Gastrocnemius medialis (tissue), 4 donors: ENCODE results near the gene GRAMD2B. TPM values are rescaled to one million over a fixed set of nuclear protein-coding genes. Genes with fewer than 3 reads are reported as not detected.

ENCODE experiments used
- ATAC-seq, 2 donors: fragments of 150-250 bp; one replicate each; pipeline ENCODE4 v1.9.1; 2016
- DNase-seq, 2 donors: peaks; one replicate each; pipeline ENCODE4 v3.0.0-alpha.2; 2019
- H3K27ac ChIP-seq, 4 donors: fragments of 200-600 bp; sonication (generic); 1 replicate in 1 of 4; 2 replicates in 3 of 4; pipeline ENCODE4 v1.5.1; 2016 to 2018; ENCODE audit warnings: mild to moderate bottlenecking in 2 of 4, moderate library complexity in 1 of 4
- H3K27me3 ChIP-seq, 3 donors: fragments of 200-600 bp; sonication (generic) in 2 of 3; 1 replicate in 1 of 3; 2 replicates in 2 of 3; pipeline versions ENCODE4 v1.5.1 to v1.6.0; 2016 to 2019; ENCODE audit warnings: mild to moderate bottlenecking in 1 of 3, moderate library complexity in 1 of 3
- H3K36me3 ChIP-seq, 2 donors: fragments of 200-600 bp; sonication (generic) in 1 of 2; one replicate each; pipeline ENCODE4 v1.5.1; 2017 to 2018
- H3K4me1 ChIP-seq, 2 donors: fragments of 200-600 bp; sonication (generic) in 1 of 2; one replicate each; pipeline ENCODE4 v1.5.1; 2016 to 2017; ENCODE audit warnings: mild to moderate bottlenecking in 2 of 2
- H3K4me3 ChIP-seq, 4 donors: fragments of 200-600 bp; sonication (generic) in 3 of 4; 1 replicate in 1 of 4; 2 replicates in 3 of 4; pipeline ENCODE4 v1.5.1; 2016 to 2019; ENCODE audit warnings: mild to moderate bottlenecking in 2 of 4
- H3K9me3 ChIP-seq, 3 donors: fragments of 200-600 bp; sonication (generic) in 2 of 3; 1 replicate in 1 of 3; 2 replicates in 2 of 3; pipeline ENCODE4 v1.5.1; 2016 to 2019
- POLR2A ChIP-seq, 2 donors: fragments of 450-650 bp; IDR thresholded peaks; one replicate each; pipeline ENCODE4 v1.6.1; 2017; ENCODE audit warnings: antibody characterized with exemption in 2 of 2, mild to moderate bottlenecking in 2 of 2, moderate library complexity in 2 of 2
- in situ Hi-C, 4 donors: fragments of 200-750 bp; cut with MboI; loops; one replicate each; pipeline versions ENCODE4 v1.15.0 to v1.8.0; 2017; ENCODE audit warnings: low sequenced_read_pairs in 4 of 4
- intact Hi-C: fragments of 100-400 bp; cut with DNase I; formaldehyde crosslinking; loops from one replicate; pipeline ENCODE4 v1.15.1; 2023; ENCODE audit warnings: low total_unique reads
- total RNA-seq, 4 donors: library from RNA; depleted of rRNA; stranded (reverse); fragments of >200 nt; gene quantifications; one replicate each; pipeline versions ENCODE4 v1.1.0 to v1.2.3, GENCODE V29; 2016
- TF ChIP-seq, protein P1 (sequence below), 5 experiments: fragments of 450-650 bp in 3 of 5; fragments of 200-600 bp in 2 of 5; sonication (generic) in 2 of 5; IDR thresholded peaks in 4 of 5; conservative IDR thresholded peaks in 1 of 5; 1 replicate in 4 of 5; 2 replicates in 1 of 5; pipeline ENCODE4 v1.5.1; 2016 to 2019; ENCODE audit warnings: antibody characterized with exemption in 5 of 5, mild to moderate bottlenecking in 3 of 5, moderate library complexity in 3 of 5

Gene GRAMD2B
- total RNA-seq, 4 donors from 2014 or later: 4.6 to 10.4 (median 8.9) TPM

DNA sequence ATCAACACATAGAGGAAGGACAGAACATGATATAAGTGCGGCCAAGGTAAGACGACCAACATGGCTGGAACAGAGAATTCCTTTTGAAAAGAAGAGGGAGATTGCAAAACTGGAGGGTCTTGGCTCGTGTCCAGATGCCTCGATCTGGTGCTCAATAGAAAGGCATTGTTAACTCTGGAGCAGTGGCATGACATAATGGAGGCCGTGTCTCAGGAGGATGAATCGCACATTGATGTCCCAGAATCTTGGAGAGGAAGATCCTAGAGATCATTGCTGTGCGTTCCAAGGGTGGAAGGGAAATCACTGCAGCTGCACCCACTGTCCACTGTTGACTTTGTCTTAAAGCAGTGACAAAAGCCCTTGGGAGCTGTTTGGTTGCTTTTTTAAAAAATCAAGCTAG, 30.9 kb downstream of the GRAMD2B start:
- no peak overlapping the region for H3K27ac ChIP-seq
- TF ChIP-seq, protein P1, sequence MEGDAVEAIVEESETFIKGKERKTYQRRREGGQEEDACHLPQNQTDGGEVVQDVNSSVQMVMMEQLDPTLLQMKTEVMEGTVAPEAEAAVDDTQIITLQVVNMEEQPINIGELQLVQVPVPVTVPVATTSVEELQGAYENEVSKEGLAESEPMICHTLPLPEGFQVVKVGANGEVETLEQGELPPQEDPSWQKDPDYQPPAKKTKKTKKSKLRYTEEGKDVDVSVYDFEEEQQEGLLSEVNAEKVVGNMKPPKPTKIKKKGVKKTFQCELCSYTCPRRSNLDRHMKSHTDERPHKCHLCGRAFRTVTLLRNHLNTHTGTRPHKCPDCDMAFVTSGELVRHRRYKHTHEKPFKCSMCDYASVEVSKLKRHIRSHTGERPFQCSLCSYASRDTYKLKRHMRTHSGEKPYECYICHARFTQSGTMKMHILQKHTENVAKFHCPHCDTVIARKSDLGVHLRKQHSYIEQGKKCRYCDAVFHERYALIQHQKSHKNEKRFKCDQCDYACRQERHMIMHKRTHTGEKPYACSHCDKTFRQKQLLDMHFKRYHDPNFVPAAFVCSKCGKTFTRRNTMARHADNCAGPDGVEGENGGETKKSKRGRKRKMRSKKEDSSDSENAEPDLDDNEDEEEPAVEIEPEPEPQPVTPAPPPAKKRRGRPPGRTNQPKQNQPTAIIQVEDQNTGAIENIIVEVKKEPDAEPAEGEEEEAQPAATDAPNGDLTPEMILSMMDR (IDR thresholded peaks at IDR 0.05 in 4 of 5, conservative IDR thresholded peaks at IDR 0.05 in 1 of 5): no peak
- TF ChIP-seq POLR2A (IDR thresholded peaks at IDR 0.05): no peak
- H3K9me3 ChIP-seq: no peaks in the 10 kb centered on the region
- in situ Hi-C loops (no loop called here), intact Hi-C loops (no loop called here)
- H3K36me3 ChIP-seq: no peaks in the 10 kb centered on the region
- no peaks in the 10 kb centered on the region for H3K27me3 ChIP-seq
- no peak overlapping the region for H3K4me3 ChIP-seq
- DNase-seq (no peak), ATAC-seq (no peak)
- peaks cover 8% of the 10 kb centered on the region in 2 donors for H3K4me1 ChIP-seq

DNA sequence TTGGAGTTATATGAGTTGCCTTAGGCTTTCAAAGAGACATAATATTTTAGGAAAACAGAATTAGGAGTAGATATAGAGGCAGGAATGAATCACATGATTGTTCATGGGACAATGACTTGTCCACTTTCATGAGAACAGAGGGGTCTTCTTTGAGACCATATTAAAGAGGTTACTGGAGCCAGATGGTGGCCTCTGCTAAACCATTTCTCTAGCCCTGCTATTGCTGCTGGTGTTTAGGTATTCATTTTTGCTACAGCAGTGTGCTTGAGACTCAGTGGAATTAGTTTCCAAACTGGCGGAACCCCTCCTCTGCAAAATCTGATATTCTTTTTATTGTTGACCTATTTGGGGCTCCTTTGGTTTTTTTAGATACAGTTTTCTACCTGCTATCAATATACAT, 31.3 kb downstream of the GRAMD2B start:
- no peaks in the 10 kb centered on the region for H3K9me3 ChIP-seq
- no peak overlapping the region for H3K4me3 ChIP-seq
- H3K27ac ChIP-seq: no peak overlapping the region
- H3K36me3 ChIP-seq: no peaks in the 10 kb centered on the region
- peaks cover 8% of the 10 kb centered on the region in 2 donors for H3K4me1 ChIP-seq
- DNase-seq (no peak), ATAC-seq (no peak)
- in situ Hi-C loops: no loop called here
- TF ChIP-seq POLR2A (IDR thresholded peaks at IDR 0.05): no peak
- TF ChIP-seq, protein P1 (IDR thresholded peaks at IDR 0.05 in 4 of 5, conservative IDR thresholded peaks at IDR 0.05 in 1 of 5): no peak
- intact Hi-C loops: no loop called here
- H3K27me3 ChIP-seq: no peaks in the 10 kb centered on the region

DNA sequence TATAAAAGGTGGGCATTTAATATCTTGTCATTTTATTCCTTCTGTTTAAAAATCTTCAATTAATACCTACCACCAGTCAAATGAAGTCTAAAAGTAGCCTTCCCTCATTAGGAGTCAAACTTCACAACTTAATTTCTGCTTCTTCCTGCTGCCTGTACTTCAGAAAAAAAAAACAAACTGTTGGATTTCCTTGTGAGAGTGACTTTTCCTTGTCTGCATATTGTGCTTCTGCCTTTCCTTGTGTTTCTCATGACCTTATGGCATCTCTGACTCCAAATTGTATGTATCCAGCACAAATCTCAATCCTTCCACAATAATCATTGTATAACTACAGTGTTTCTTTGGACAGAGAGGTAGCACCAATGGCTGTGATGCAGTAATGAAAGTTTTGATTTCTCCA, 32.1 kb downstream of the GRAMD2B start:
- Histone ChIP-seq H3K27me3 (no peaks in the 10 kb centered on the region), H3K4me3 (no peak overlapping the region), H3K27ac (no peak overlapping the region), H3K36me3 (no peaks in the 10 kb centered on the region), H3K4me1 (peaks cover 2 to 8% of the 10 kb centered on the region in 2 donors), H3K9me3 (no peaks in the 10 kb centered on the region)
- intact Hi-C loops: no loop called here
- DNase-seq (no peak), ATAC-seq (no peak)
- TF ChIP-seq, protein P1 (IDR thresholded peaks at IDR 0.05 in 4 of 5, conservative IDR thresholded peaks at IDR 0.05 in 1 of 5): no peak
- no peak for TF ChIP-seq POLR2A (IDR thresholded peaks at IDR 0.05)
- in situ Hi-C loops: no loop called here

DNA sequence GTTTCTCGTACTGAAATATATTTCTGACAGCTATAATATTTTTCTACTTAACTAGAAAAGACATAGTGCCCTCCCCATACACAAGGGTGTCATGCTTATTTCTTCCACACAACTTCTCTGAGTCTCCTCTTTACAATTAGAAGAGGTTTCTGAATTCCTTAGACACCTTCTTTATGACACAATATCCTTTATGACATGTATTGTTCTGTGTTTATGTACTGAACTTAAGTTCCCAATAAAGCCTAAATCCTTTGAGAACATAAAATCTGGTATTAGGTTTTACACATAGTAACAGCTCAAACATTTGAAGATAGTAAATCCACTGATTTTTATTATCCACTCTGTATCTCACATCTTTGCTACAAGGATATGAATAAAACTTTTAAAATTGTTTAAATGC, 32.5 kb downstream of the GRAMD2B start:
- Histone ChIP-seq H3K9me3 (no peaks in the 10 kb centered on the region), H3K4me1 (peaks cover 0 to 8% of the 10 kb centered on the region in 2 donors), H3K4me3 (no peak overlapping the region), H3K27me3 (no peaks in the 10 kb centered on the region), H3K27ac (no peak overlapping the region), H3K36me3 (no peaks in the 10 kb centered on the region)
- DNase-seq (no peak), ATAC-seq (no peak)
- intact Hi-C loops: no loop called here
- in situ Hi-C loops: no loop called here
- TF ChIP-seq, protein P1 (IDR thresholded peaks at IDR 0.05 in 4 of 5, conservative IDR thresholded peaks at IDR 0.05 in 1 of 5): no peak
- TF ChIP-seq POLR2A (IDR thresholded peaks at IDR 0.05): no peak

DNA sequence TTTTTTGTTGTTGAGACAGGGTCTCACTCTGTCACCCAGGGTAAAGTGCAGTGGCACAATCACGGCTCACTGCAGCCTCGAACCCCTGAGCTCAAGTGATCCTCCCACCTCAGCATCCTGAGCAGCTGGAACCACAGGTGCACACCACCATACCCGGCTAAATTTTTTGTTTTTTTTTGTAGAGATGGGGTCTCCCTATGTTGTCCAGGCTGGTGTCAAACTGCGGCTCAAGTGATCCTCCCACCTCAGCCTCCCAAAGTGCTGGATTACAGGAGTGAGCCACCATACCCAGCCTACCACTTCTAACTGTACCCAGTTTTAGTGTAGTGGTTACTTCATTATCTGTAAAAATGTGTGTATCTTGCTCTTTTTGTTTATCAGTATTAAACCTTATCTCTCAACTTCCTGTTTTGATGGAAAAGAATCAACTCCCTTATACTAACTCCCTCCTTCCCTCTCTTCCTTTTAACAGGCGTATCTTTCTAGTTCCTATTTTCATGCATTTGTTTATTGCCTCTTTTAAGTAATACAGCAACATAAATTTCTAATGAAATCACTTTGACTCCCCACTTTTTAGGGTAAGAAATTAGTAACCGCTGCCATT, 33.1 kb downstream of the GRAMD2B start:
- Histone ChIP-seq H3K27me3 (no peaks in the 10 kb centered on the region), H3K4me3 (no peak overlapping the region), H3K27ac (no peak overlapping the region), H3K36me3 (no peaks in the 10 kb centered on the region), H3K9me3 (no peaks in the 10 kb centered on the region), H3K4me1 (peaks cover 0 to 8% of the 10 kb centered on the region in 2 donors)
- in situ Hi-C loops (no loop called here), intact Hi-C loops (no loop called here)
- no peak for ATAC-seq
- TF ChIP-seq, protein P1 (IDR thresholded peaks at IDR 0.05 in 4 of 5, conservative IDR thresholded peaks at IDR 0.05 in 1 of 5): no peak
- no peak for TF ChIP-seq POLR2A (IDR thresholded peaks at IDR 0.05)
- no peak for DNase-seq
